Measurements from ENCODE around the gene TMEM92. TPM values are rescaled to one million over a fixed set of nuclear protein-coding genes. Genes with fewer than 3 reads are reported as not detected.
"Not testable (repeated sequence)": the region's sequence is repeated elsewhere in the genome, so short reads cannot be mapped to it uniquely, and the experiment has no call there.

Gene TMEM92
- total and polyA plus RNA-seq, 12 donors: 0.06 to 0.13 TPM; not detected in 10

DNA sequence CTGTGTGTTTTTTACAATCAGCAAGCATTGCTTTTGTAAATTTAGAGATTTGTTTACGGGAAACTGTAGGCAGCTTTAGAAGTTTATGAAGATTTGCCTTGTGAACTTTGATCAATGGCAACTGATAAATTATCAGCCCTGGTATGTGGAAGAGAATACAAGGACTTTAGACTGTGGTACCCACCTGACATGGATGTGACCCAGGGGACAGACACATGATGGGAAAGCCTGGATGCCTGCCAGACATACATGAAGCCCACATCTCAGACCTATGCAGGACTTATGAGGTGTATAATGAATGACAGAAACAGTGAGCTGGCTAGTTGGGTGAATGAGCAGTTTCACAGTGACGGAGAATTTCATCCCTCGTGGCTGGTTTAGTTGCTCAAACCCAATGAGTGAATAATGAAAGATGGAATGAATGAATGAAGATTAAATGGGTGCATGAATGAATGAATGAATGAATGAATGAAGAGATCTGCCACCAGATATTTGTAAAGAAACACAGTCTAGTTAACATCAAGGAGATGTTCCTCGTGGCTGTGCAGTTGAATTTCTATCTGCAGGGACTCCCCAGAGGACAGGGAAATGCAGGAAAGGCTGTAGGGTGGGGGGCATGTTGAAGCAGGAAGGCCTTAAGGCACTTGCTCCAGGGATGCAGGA is 7.6 kb downstream of the TMEM92 start:
- Histone ChIP-seq H3K9me3 (replicated peaks in 1 of 3) (no peaks in the 10 kb centered on the region), H3K36me3 (replicated peaks in 1 of 2) (no peaks in the 10 kb centered on the region), H3K27ac (no peak overlapping the region), H3K27me3 (peaks cover 13% of the 10 kb centered on the region), H3K4me1 (replicated peaks in 1 of 2) (no peaks in the 10 kb centered on the region), H3K4me3 (no peak overlapping the region)
- WGBS, 4 donors: 81 to 86% (median 84%) methylated on average over 4 of the region's 4 CpGs
- TF ChIP-seq, protein P1, sequence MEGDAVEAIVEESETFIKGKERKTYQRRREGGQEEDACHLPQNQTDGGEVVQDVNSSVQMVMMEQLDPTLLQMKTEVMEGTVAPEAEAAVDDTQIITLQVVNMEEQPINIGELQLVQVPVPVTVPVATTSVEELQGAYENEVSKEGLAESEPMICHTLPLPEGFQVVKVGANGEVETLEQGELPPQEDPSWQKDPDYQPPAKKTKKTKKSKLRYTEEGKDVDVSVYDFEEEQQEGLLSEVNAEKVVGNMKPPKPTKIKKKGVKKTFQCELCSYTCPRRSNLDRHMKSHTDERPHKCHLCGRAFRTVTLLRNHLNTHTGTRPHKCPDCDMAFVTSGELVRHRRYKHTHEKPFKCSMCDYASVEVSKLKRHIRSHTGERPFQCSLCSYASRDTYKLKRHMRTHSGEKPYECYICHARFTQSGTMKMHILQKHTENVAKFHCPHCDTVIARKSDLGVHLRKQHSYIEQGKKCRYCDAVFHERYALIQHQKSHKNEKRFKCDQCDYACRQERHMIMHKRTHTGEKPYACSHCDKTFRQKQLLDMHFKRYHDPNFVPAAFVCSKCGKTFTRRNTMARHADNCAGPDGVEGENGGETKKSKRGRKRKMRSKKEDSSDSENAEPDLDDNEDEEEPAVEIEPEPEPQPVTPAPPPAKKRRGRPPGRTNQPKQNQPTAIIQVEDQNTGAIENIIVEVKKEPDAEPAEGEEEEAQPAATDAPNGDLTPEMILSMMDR (IDR thresholded peaks at IDR 0.05): no peak
- TF ChIP-seq POLR2A (IDR thresholded peaks at IDR 0.05): no peak
- intact Hi-C loops (cut with DNase I): no loop called here
- DNase-seq: no peak

- no peaks in the 10 kb centered on the region for H3K9me3 ChIP-seq (replicated peaks in 1 of 3)
- H3K27me3 ChIP-seq: peaks cover 8% of the 10 kb centered on the region
- H3K36me3 ChIP-seq (replicated peaks in 1 of 2): no peaks in the 10 kb centered on the region
- DNase-seq: no peak
- WGBS, 4 donors: 77 to 93% (median 80%) methylated on average over 10 of the region's 10 CpGs
- intact Hi-C loops (cut with DNase I): no loop called here
- H3K27ac ChIP-seq: no peak overlapping the region
- TF ChIP-seq POLR2A (IDR thresholded peaks at IDR 0.05): no peak
- TF ChIP-seq, protein P1 (IDR thresholded peaks at IDR 0.05): no peak
- no peaks in the 10 kb centered on the region for H3K4me1 ChIP-seq (replicated peaks in 1 of 2)
- no peak overlapping the region for H3K4me3 ChIP-seq
These were observed 9.0 kb downstream of the TMEM92 start for GRCh38 chr17:50283246-50283645.

- no peak overlapping the region for H3K4me3 ChIP-seq
- no peak for DNase-seq
- TF ChIP-seq, protein P1 (IDR thresholded peaks at IDR 0.05): no peak
- no peak for TF ChIP-seq POLR2A (IDR thresholded peaks at IDR 0.05)
- intact Hi-C loops (cut with DNase I): no loop called here
- H3K27ac ChIP-seq: no peak overlapping the region
- H3K36me3 ChIP-seq (replicated peaks in 1 of 2): no peaks in the 10 kb centered on the region
- 68 to 81% (median 73%) methylated on average over 7 of the region's 7 CpGs for WGBS, 4 donors
- no peaks in the 10 kb centered on the region for H3K4me1 ChIP-seq (replicated peaks in 1 of 2)
- no peaks in the 10 kb centered on the region for H3K9me3 ChIP-seq (replicated peaks in 1 of 3)
- H3K27me3 ChIP-seq: peaks cover 3% of the 10 kb centered on the region
These were observed 9.4 kb downstream of the TMEM92 start for GRCh38 chr17:50283714-50284113.

DNA sequence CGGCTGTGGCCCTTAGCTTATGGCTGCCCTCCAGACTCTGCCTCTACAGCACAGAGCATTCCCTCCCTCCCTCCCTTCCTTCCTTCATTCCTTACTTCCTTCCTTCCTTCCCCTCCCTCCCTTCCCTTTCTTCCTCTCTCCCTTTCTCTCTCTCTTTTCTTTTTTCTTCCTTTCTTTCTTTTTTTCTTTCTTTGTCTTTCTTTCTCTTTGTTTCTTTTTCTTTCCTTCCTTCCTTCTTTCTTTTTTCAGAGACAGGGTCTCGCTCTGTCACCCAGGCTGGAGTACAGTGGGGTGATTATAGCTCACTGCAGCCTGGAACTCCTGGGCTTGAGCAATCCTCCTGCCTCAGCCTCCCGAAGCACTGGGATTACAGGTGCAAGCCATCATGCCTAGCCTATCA is 11.7 kb downstream of the TMEM92 start:
- peaks cover 0 to 17% of the 10 kb centered on the region in 2 donors for H3K4me1 ChIP-seq (replicated peaks in 1 of 2)
- TF ChIP-seq, protein P1 (IDR thresholded peaks at IDR 0.05): no peak
- TF ChIP-seq POLR2A (IDR thresholded peaks at IDR 0.05): no peak
- H3K4me3 ChIP-seq: no peak overlapping the region
- no peaks in the 10 kb centered on the region for H3K9me3 ChIP-seq (replicated peaks in 1 of 3)
- WGBS, 4 donors: 63 to 76% (median 72%) methylated on average over 3 of the region's 3 CpGs
- H3K27ac ChIP-seq: no peak overlapping the region
- no peaks in the 10 kb centered on the region for H3K27me3 ChIP-seq
- H3K36me3 ChIP-seq (replicated peaks in 1 of 2): no peaks in the 10 kb centered on the region
- no peak for DNase-seq
- intact Hi-C loops (cut with DNase I): no loop called here

DNA sequence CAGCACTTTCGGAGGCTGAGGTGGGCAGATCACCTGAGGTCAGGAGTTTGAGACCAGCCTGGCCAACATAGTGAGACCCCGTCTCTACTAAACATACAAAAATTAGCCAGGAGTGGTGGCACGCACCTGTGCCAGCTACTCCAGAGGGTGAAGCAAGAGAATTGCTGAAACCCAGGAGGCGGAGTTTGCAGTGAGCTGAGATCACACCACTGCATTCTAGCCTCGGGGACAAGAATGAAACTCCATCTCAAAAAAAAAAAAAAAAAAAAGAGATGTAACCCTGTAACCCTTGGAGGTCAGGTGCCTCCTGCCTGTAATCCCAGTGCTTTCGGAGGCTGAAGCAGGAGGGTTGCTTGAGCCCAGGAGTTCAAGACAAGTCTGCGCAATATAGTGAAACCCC is 13.0 kb downstream of the TMEM92 start:
- H3K9me3 ChIP-seq (replicated peaks in 1 of 3); H3K4me3 ChIP-seq; intact Hi-C loops (cut with DNase I); H3K27ac ChIP-seq; H3K36me3 ChIP-seq (replicated peaks in 1 of 2); H3K27me3 ChIP-seq: not testable (repeated sequence)
- DNase-seq: peak in 1 of 7 donors; percentile 32
- WGBS, 4 donors: 71 to 74% (median 71%) methylated on average over 7 of the region's 7 CpGs
- H3K4me1 ChIP-seq (replicated peaks in 1 of 2): peaks cover 0 to 17% of the 10 kb centered on the region in 2 donors

Data from adrenal gland (tissue), 12 donors.